Neural cell (in vitro differentiated cells): ENCODE results near the gene PKIB. TPM values are rescaled to one million over a fixed set of nuclear protein-coding genes. Genes with fewer than 3 reads are reported as not detected.

Source experiments
- H2AFZ ChIP-seq: fragments of 200-600, 300-800 bp; sonication (generic), shearing (Covaris generic); 2 replicates; pipeline ENCODE4 v1.6.0; 2014; ENCODE audit warnings: low read depth, mild to moderate bottlenecking, antibody characterized with exemption, low read length, moderate library complexity
- H3F3A ChIP-seq: fragments of 200-600 bp; shearing (Covaris generic); 2 replicates; pipeline ENCODE4 v1.6.1; 2016; ENCODE audit warnings: mild to moderate bottlenecking, moderate library complexity, mixed read lengths, antibody characterized with exemption, low read length; ENCODE audit not compliant: insufficient read depth, poor library complexity, severe bottlenecking
- H3K27ac ChIP-seq: fragments of 200-600, 300-800 bp; sonication (generic), shearing (Covaris generic); 2 replicates; pipeline ENCODE4 v1.5.1; 2014; ENCODE audit warnings: mild to moderate bottlenecking, low read length, moderate library complexity
- H3K27me3 ChIP-seq: fragments of 300-800, 200-600 bp; sonication (generic), shearing (Covaris generic); 2 replicates; pipeline ENCODE4 v1.6.0; 2014; ENCODE audit warnings: mild to moderate bottlenecking, low read depth, low read length, moderate library complexity; ENCODE audit not compliant: insufficient read depth
- H3K36me3 ChIP-seq: fragments of 300-800, 200-600 bp; sonication (generic), shearing (Covaris generic); 2 replicates; pipeline ENCODE4 v1.5.1; 2014; ENCODE audit warnings: mild to moderate bottlenecking, antibody characterized with exemption, low read length, moderate library complexity; ENCODE audit not compliant: insufficient read depth
- H3K4me2 ChIP-seq: fragments of 300-800, 200-600 bp; sonication (generic), shearing (Covaris generic); 2 replicates; pipeline ENCODE4 v1.6.0; 2014; ENCODE audit warnings: mild to moderate bottlenecking, low read length
- H3K4me3 ChIP-seq: fragments of 300-800, 200-600 bp; sonication (generic), shearing (Covaris generic); 2 replicates; pipeline ENCODE4 v1.5.1; 2014; ENCODE audit warnings: mild to moderate bottlenecking, low read length, moderate library complexity
- H3K79me2 ChIP-seq: fragments of 200-600 bp; shearing (Covaris generic); replicated peaks from 2 replicates; pipeline ENCODE4 v1.6.0; 2014; ENCODE audit warnings: mild to moderate bottlenecking, low read length, moderate library complexity; ENCODE audit not compliant: insufficient read depth
- H3K9ac ChIP-seq: fragments of 300-800, 200-600 bp; sonication (generic), shearing (Covaris generic); 2 replicates; pipeline ENCODE4 v1.6.1; 2016; ENCODE audit warnings: mild to moderate bottlenecking, low read length, mixed read lengths
- H3K9me2 ChIP-seq: fragments of 200-600 bp; shearing (Covaris generic); 2 replicates; pipeline ENCODE4 v1.6.1; 2016; ENCODE audit warnings: mild to moderate bottlenecking, low read length, mixed read lengths; ENCODE audit not compliant: insufficient read depth
- H3K9me3 ChIP-seq: fragments of 200-600, 300-800 bp; sonication (generic), shearing (Covaris generic); 2 replicates; pipeline ENCODE4 v1.6.1; 2016; ENCODE audit warnings: mild to moderate bottlenecking, mixed run types, low read length, moderate library complexity, mixed read lengths
- H4K20me1 ChIP-seq: fragments of 200-600 bp; shearing (Covaris generic); 2 replicates; pipeline ENCODE4 v1.6.1; 2016; ENCODE audit warnings: mild to moderate bottlenecking, mixed run types; ENCODE audit not compliant: insufficient read depth
- CTCF ChIP-seq: fragments of 450-650 bp; IDR thresholded peaks from 2 replicates; pipeline ENCODE4 v1.5.1; 2014; ENCODE audit warnings: antibody characterized with exemption, mild to moderate bottlenecking, moderate library complexity; ENCODE audit not compliant: poor library complexity, severe bottlenecking
- EP300 ChIP-seq: fragments of 450-650 bp; conservative IDR thresholded peaks from 2 replicates; pipeline ENCODE4 v1.6.1; 2014; ENCODE audit warnings: antibody characterized with exemption, mild to moderate bottlenecking, moderate library complexity; ENCODE audit not compliant: poor library complexity, severe bottlenecking
- EZH2 ChIP-seq: fragments of 200-600, 300-800 bp; shearing (Covaris generic), sonication (generic); IDR thresholded peaks from 2 replicates; pipeline ENCODE4 v1.6.1; 2014; ENCODE audit warnings: antibody characterized with exemption, low read length, borderline replicate concordance, mild to moderate bottlenecking; ENCODE audit not compliant: insufficient read depth, poor library complexity, severe bottlenecking
- MXI1 ChIP-seq: fragments of 450-650 bp; conservative IDR thresholded peaks from 2 replicates; pipeline ENCODE4 v1.6.1; 2014; ENCODE audit warnings: antibody characterized with exemption, mild to moderate bottlenecking; ENCODE audit not compliant: poor library complexity, severe bottlenecking
- POLR2AphosphoS5 ChIP-seq: IDR thresholded peaks from 2 replicates; pipeline ENCODE4 v1.6.1; 2012
- RAD21 ChIP-seq: fragments of 450-650 bp; conservative IDR thresholded peaks from 2 replicates; pipeline ENCODE4 v1.6.1; 2014; ENCODE audit warnings: antibody characterized with exemption, mild to moderate bottlenecking, moderate library complexity
- REST ChIP-seq: IDR thresholded peaks from 2 replicates; pipeline ENCODE4 v1.6.1; 2012; ENCODE audit warnings: borderline replicate concordance
- SMC3 ChIP-seq: fragments of 450-650 bp; conservative IDR thresholded peaks from 2 replicates; pipeline ENCODE4 v1.6.1; 2014; ENCODE audit warnings: antibody characterized with exemption, mild to moderate bottlenecking, moderate library complexity; ENCODE audit not compliant: poor library complexity
- TAF1 ChIP-seq: IDR thresholded peaks from 2 replicates; pipeline ENCODE4 v1.6.1; 2012; ENCODE audit warnings: low read depth
- polyA plus RNA-seq: library from polyadenylated mRNA; depleted of rRNA; stranded (reverse); fragments of >200 nt; gene quantifications from 2 replicates; pipeline ENCODE4 v1.2.3, GENCODE V29; 2014

The PKIB gene
- polyA plus RNA-seq, 1 donor from 2014 or later = 22.8 TPM

GRCh38 chr6:122676688-122677087 is 66.5 kb downstream of the PKIB start:
- Histone ChIP-seq H2AFZ (no peak overlapping the region), H3K27ac (no peak overlapping the region), H3K36me3 (no peaks in the 10 kb centered on the region), H3K4me2 (no peak overlapping the region), H3K9me2 (no peaks in the 10 kb centered on the region), H3K79me2 (no peaks in the 10 kb centered on the region), H3K27me3 (no peaks in the 10 kb centered on the region), H3K9ac (no peak overlapping the region), H3F3A (no peaks in the 10 kb centered on the region), H4K20me1 (no peaks in the 10 kb centered on the region), H3K9me3 (no peaks in the 10 kb centered on the region), H3K4me3 (no peak overlapping the region)
- TF ChIP-seq EZH2 (no peak), POLR2AphosphoS5 (no peak), MXI1 (no peak), SMC3 (no peak), REST (no peak), EP300 (no peak), TAF1 (no peak), RAD21 (no peak), CTCF (no peak)

- H3K27ac ChIP-seq = no peak overlapping the region
- TF ChIP-seq RAD21 (no peak), SMC3 (no peak), EP300 (no peak), MXI1 (no peak), EZH2 (no peak), REST (no peak), POLR2AphosphoS5 (no peak), CTCF (no peak), TAF1 (no peak)
Measured at GRCh38 chr6:122677406-122677805, 67.2 kb downstream of the PKIB start.

More at GRCh38 chr6:122677406-122677805, 67.2 kb downstream of the PKIB start:
- H3K4me3 ChIP-seq = no peak overlapping the region
- no peaks in the 10 kb centered on the region for H3K27me3 ChIP-seq
- H3K4me2 ChIP-seq = no peak overlapping the region
- H2AFZ ChIP-seq = no peak overlapping the region
- H3F3A ChIP-seq = no peaks in the 10 kb centered on the region
- no peaks in the 10 kb centered on the region for H3K9me2 ChIP-seq
- no peaks in the 10 kb centered on the region for H3K9me3 ChIP-seq
- H3K36me3 ChIP-seq = no peaks in the 10 kb centered on the region
- no peaks in the 10 kb centered on the region for H4K20me1 ChIP-seq
- H3K79me2 ChIP-seq = no peaks in the 10 kb centered on the region
- H3K9ac ChIP-seq = no peak overlapping the region
